HG03378 (cell line): ENCODE data around the gene NFATC4.
"Not testable (repeated sequence)": the region's sequence is repeated elsewhere in the genome, so short reads cannot be mapped to it uniquely, and the experiment has no call there.

Experiments used
- ATAC-seq: cut with Tn5 transposase; IDR thresholded peaks from one replicate; pipeline ENCODE4 v1.9.1; 2021; ENCODE audit warnings: mild to moderate bottlenecking, moderate library complexity; ENCODE audit not compliant: unreplicated experiment

The NFATC4 gene

GRCh38 chr14:24366721-24367513, 1.1 kb upstream of the NFATC4 start:
- peak; percentile 32 for ATAC-seq

GRCh38 chr14:24368212-24368561, 203 bp downstream of the NFATC4 start:
- ATAC-seq = no peak

GRCh38 chr14:24368562-24369252, 723 bp downstream of the NFATC4 start:
- ATAC-seq = no peak

GRCh38 chr14:24369463-24369862, 1.5 kb downstream of the NFATC4 start:
- no peak for ATAC-seq

- ATAC-seq = no peak
Observed at GRCh38 chr14:24369907-24370687, 2.1 kb downstream of the NFATC4 start.

GRCh38 chr14:24370748-24371147, 2.8 kb downstream of the NFATC4 start:
- ATAC-seq = no peak

GRCh38 chr14:24371605-24372004, 3.6 kb downstream of the NFATC4 start:
- not testable (repeated sequence) for ATAC-seq

- ATAC-seq = no peak
Observed at GRCh38 chr14:24372701-24373416, 4.9 kb downstream of the NFATC4 start.

- no peak for ATAC-seq
Observed at GRCh38 chr14:24376448-24377070, 8.6 kb downstream of the NFATC4 start.

- no peak for ATAC-seq
Observed at GRCh38 chr14:24377126-24377525, 9.1 kb downstream of the NFATC4 start.

GRCh38 chr14:24377657-24378056, 9.7 kb downstream of the NFATC4 start:
- ATAC-seq = no peak

- ATAC-seq = no peak
Observed at GRCh38 chr14:24378327-24378726, 10.3 kb downstream of the NFATC4 start.

GRCh38 chr14:24378981-24379906, 11.3 kb downstream of the NFATC4 start:
- ATAC-seq = no peak

- no peak for ATAC-seq
Observed at GRCh38 chr14:24379907-24380730, 12.1 kb downstream of the NFATC4 start.

- no peak for ATAC-seq
Observed at GRCh38 chr14:24381363-24382063, 13.5 kb downstream of the NFATC4 start.

GRCh38 chr14:24382064-24382371, 14.0 kb downstream of the NFATC4 start:
- ATAC-seq = no peak

GRCh38 chr14:24384169-24384568, 16.2 kb downstream of the NFATC4 start:
- ATAC-seq = no peak

- ATAC-seq = no peak
Observed at GRCh38 chr14:24385524-24385923, 17.5 kb downstream of the NFATC4 start.
